ENCODE measurements around the gene VAC14.

- TF ChIP-seq TAF1 (IDR thresholded peaks at IDR 0.05; ENCODE audit: borderline replicate concordance, low read depth, low read length), result no peak
- TF ChIP-seq EZH2phosphoT487 (IDR thresholded peaks at IDR 0.05; ENCODE audit: borderline replicate concordance, low read depth), result no peak
- no peak for TF ChIP-seq CHD2 (IDR thresholded peaks at IDR 0.05; ENCODE audit: low read length, partially characterized antibody)
- no peak for TF ChIP-seq CTCF (IDR thresholded peaks at IDR 0.05)
- TF ChIP-seq PBX3 (IDR thresholded peaks at IDR 0.05), result no peak
- TF ChIP-seq RXRA (IDR thresholded peaks at IDR 0.05; ENCODE audit: borderline replicate concordance, low read depth), result no peak
- no peak for TF ChIP-seq FOXJ3 (CRISPR knock-in tag; IDR thresholded peaks at IDR 0.05)
- TF ChIP-seq REST (IDR thresholded peaks at IDR 0.05; ENCODE audit: low read depth, low read length), result no peak
- no peak for TF ChIP-seq MAX (IDR thresholded peaks at IDR 0.05; ENCODE audit: low read depth)
- no peak for TF ChIP-seq RAD21 (IDR thresholded peaks at IDR 0.05; ENCODE audit: low read length)
- no peak for TF ChIP-seq FOSL2 (IDR thresholded peaks at IDR 0.05; ENCODE audit: borderline replicate concordance, low read depth)
- no peak for TF ChIP-seq SIN3A (IDR thresholded peaks at IDR 0.05; ENCODE audit: borderline replicate concordance, low read depth, low read length)
These were observed 91.0 kb downstream of the VAC14 start for GRCh38 chr16:70709942-70710341.

Measured in SK-N-SH (cell line).